Fibroblast of the aortic adventitia (primary cell): ENCODE results near the gene OR6C76. TPM values are rescaled to one million over a fixed set of nuclear protein-coding genes. Genes with fewer than 3 reads are reported as not detected.
"Not testable (repeated sequence)": the region's sequence is repeated elsewhere in the genome, so short reads cannot be mapped to it uniquely, and the experiment has no call there.

Experiments used
- DNase-seq: peaks from one replicate; pipeline ENCODE4 v3.0.0-alpha.2; 2010; ENCODE audit warnings: low read depth
- H3K4me3 ChIP-seq: 2 replicates; pipeline ENCODE4 v1.5.1; 2011; ENCODE audit warnings: low read depth, mild to moderate bottlenecking, control low read depth, low read length, moderate library complexity
- total RNA-seq: library from RNA; depleted of rRNA; stranded (reverse); fragments of >200 nt; gene quantifications from 2 replicates; pipeline ENCODE4 v1.2.3, GENCODE V29; 2012; ENCODE audit warnings: low replicate concordance
- TF ChIP-seq, protein P1 (sequence below): IDR thresholded peaks from 2 replicates; pipeline ENCODE4 v1.5.1; 2011; ENCODE audit warnings: mild to moderate bottlenecking, low read length, control low read depth, inconsistent platforms; ENCODE audit not compliant: insufficient read depth

OR6C76 gene
- total RNA-seq, 1 donor, result not detected

DNA sequence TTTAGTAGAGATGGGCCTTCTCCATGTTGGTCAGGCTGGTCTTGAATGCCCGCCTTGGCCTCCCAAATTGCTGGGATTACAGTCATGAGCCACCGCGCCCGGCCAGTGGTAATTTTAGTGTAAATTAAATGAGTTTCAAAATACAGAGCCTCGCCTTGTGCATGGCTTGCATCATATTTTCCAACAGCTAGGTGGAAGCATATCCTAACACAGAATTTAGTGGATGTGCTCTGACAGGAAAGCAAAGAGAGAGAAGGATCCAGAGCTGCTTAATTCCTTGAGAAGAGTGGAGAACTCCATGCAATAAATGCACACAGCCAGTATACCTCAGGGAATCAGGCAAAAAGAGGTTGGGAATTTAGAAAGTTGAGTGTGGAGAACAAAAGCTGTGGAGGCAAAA lies 20.3 kb downstream of the OR6C76 start:
- TF ChIP-seq, protein P1, sequence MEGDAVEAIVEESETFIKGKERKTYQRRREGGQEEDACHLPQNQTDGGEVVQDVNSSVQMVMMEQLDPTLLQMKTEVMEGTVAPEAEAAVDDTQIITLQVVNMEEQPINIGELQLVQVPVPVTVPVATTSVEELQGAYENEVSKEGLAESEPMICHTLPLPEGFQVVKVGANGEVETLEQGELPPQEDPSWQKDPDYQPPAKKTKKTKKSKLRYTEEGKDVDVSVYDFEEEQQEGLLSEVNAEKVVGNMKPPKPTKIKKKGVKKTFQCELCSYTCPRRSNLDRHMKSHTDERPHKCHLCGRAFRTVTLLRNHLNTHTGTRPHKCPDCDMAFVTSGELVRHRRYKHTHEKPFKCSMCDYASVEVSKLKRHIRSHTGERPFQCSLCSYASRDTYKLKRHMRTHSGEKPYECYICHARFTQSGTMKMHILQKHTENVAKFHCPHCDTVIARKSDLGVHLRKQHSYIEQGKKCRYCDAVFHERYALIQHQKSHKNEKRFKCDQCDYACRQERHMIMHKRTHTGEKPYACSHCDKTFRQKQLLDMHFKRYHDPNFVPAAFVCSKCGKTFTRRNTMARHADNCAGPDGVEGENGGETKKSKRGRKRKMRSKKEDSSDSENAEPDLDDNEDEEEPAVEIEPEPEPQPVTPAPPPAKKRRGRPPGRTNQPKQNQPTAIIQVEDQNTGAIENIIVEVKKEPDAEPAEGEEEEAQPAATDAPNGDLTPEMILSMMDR, result no peak
- no peak for DNase-seq
- no peak overlapping the region for H3K4me3 ChIP-seq

DNA sequence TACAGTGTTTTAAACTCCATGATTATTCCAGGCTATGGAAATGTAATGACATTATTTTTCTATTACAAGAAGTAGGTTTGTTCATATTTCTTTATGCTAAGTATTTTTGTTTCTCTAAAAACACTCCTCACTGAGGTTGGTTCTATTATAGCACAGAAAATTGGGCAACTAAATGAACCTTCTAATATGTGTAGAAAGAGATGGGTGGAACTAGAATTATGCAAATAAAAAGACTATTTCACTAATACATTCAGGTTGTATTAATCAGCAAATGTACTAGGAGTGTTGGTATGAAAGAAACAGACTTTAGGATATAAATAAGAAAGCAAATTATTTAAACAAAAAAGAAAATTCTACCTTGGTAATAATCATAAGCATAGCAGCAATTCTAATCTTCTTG lies 22.8 kb downstream of the OR6C76 start:
- DNase-seq, result no peak
- TF ChIP-seq, protein P1, result no peak

DNA sequence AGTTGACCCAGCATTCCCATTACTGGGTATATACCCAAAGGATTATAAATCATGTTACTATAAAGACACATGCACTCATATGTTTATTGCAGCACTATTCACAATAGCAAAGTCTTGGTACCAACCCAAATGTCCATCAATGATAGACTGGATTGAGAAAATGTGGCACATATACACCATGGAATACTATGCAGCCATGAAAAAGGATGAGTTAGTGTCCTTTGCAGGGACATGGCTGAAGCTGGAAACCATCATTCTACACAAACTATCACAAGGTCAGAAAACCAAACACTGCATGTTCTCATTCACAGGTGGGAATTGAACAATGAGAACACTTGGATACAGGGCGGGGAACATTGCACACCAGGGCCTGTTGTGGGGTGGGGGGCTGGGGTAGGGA lies 38.9 kb downstream of the OR6C76 start:
- not testable (repeated sequence) for DNase-seq, H3K4me3 ChIP-seq

More for the DNA sequence above, 22.8 kb downstream of the OR6C76 start:
- H3K4me3 ChIP-seq, result no peak overlapping the region

DNA sequence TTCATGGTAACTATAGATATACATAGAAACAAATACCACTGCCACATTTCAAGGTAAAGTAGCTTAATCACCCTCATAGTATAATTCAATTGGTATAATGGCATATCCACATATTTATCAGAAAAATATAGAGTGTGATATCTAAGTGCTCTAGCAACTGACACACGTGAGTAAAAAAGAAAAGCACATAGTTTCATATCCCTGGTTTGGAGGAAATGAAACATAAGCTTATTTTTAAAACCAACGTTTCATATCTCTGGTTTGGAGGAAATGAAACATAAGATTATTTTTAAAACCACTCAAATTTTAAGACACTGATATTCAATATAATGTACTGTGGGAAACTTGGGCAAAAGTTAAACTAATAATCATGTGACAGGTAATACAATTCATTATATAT lies 41.8 kb downstream of the OR6C76 start:
- no peak for DNase-seq
- no peak overlapping the region for H3K4me3 ChIP-seq
- TF ChIP-seq, protein P1, result no peak

DNA sequence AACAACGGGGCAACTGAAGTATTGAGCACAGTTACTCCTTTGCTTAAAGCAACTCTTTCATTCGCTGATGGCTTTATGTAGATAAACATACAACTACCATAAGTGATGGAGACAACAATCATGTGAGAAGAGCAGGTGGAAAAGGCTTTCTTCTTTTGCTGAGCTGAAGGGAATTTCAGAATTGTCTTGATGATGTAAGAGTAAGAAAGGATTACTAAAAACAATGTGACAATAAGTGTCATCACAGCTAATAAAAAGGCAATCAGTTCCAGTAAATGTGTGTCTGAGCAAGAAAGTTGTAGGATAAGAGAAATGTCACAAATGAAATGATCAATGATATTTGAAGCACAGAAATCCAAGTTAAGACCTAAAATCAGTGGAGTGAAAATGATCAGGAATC lies 43.2 kb downstream of the OR6C76 start:
- no peak overlapping the region for H3K4me3 ChIP-seq
- TF ChIP-seq, protein P1, result no peak

DNA sequence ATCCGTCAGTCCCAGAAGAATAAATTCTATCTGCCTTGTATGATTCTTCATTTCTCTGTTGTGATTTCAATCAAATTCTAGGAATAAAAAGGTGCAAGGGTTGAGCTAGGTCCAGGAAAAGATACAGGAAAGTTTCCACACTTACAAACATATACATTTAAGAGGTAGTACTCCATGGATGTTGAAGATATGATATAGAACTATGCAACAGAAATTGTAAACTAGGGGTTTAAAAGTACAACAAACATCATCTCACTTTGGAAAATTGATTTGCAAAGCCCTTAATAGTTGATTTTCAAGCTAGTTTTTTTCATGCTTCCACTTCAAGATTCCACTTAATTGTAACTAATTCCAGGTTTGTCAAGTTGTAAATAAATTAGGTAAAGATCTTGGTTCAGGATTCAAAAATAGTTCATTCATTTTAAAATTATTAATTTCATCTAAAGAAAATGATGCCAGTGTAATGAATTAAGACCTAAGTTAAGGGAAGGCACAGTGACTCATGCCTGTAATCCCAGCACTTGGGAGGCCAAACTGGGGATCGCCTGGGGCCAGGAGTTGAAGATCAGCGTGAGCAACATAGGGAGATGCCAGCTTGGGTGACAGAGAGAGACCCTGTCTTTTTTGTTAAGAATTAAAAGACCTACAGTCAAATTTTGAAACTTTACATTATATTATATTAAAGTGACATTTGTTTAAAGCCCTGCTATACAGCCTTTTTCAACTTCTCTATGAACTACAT lies 44.2 kb downstream of the OR6C76 start, which contains the start of gene OR6C70:
TSS of gene OR6C70 (minus strand) at position 51 of the 742 bp plus-strand sequence. CDS start at position 51, 0 bp downstream.
- TF ChIP-seq, protein P1, result no peak
- DNase-seq, result no peak
- H3K4me3 ChIP-seq, result no peak within 1 kb of the TSS

More for the DNA sequence above, 43.2 kb downstream of the OR6C76 start:
- DNase-seq, result no peak

DNA sequence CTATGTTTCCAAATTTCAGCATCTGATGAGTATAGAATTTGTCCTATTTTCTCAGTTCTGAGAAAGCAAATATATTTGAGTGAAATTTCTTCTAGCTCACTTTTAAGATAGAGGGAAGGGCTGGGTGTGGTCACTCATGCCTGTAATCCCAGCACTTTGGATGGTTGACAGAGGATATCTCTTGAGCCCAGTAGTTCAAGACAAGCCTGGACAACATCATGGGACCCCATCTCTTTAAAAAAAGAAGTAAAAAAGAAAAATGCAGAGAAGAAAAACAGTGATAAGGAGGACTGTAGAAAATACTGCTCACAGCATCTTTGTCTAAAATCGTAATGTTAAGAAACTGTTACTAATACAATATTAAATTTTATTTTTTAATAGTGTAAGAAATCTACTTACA lies 46.2 kb downstream of the OR6C76 start:
- TF ChIP-seq, protein P1, result no peak
- DNase-seq, result no peak

More for the DNA sequence above, 46.2 kb downstream of the OR6C76 start:
- H3K4me3 ChIP-seq, result no peak overlapping the region

Other genes with a start within 250 kb of the OR6C76 start
- gene OR10A7, start 205.2 kb upstream of the OR6C76 start, total RNA-seq, result not detected in 2 replicates
- gene OR6C74, start 181.6 kb upstream of the OR6C76 start, total RNA-seq, result not detected in 2 replicates
- gene OR6C6, start 129.7 kb upstream of the OR6C76 start, total RNA-seq, result not detected in 2 replicates
- gene OR6C1, start 111.9 kb upstream of the OR6C76 start, total RNA-seq, result not detected in 2 replicates
- not detected in 2 replicates for gene OR6C3, start 95.5 kb upstream of the OR6C76 start, total RNA-seq
- gene OR6C75, start 63.3 kb upstream of the OR6C76 start, total RNA-seq, result not detected in 2 replicates
- gene OR6C65, start 25.7 kb upstream of the OR6C76 start, total RNA-seq, result not detected in 2 replicates
- gene OR6C2, start 17.8 kb downstream of the OR6C76 start, total RNA-seq, result not detected in 2 replicates
- not detected in 2 replicates for gene OR6C70, start 43.9 kb downstream of the OR6C76 start, total RNA-seq
- gene OR6C68, start 66.1 kb downstream of the OR6C76 start, total RNA-seq, result not detected in 2 replicates
- gene OR6C4, start 123.3 kb downstream of the OR6C76 start, total RNA-seq, result not detected in 2 replicates
- not detected in 2 replicates for gene OR2AP1, start 146.2 kb downstream of the OR6C76 start, total RNA-seq
- not detected in 2 replicates for gene OR10P1, start 210.6 kb downstream of the OR6C76 start, total RNA-seq